HG03439 (cell line): ENCODE results near the gene YKT6.

Experiments
- ATAC-seq: cut with Tn5 transposase; IDR thresholded peaks from one replicate; pipeline ENCODE4 v1.9.1; 2021; ENCODE audit warnings: mild to moderate bottlenecking, moderate library complexity; ENCODE audit not compliant: unreplicated experiment

Gene YKT6

GRCh38 chr7:44200699-44201461, at the start of gene YKT6:
YKT6 (plus strand) TSS chr7:44200978; CDS start chr7:44201136, 158 bp downstream.
- peak; percentile 99 for ATAC-seq

GRCh38 chr7:44151956-44152355, 48.8 kb upstream of the YKT6 start:
- ATAC-seq = no peak

GRCh38 chr7:44152971-44153947, 47.5 kb upstream of the YKT6 start:
- ATAC-seq = no peak

GRCh38 chr7:44153948-44154335, 46.8 kb upstream of the YKT6 start:
- no peak for ATAC-seq

- ATAC-seq = no peak
These were observed 46.1 kb upstream of the YKT6 start for GRCh38 chr7:44154703-44155102.

GRCh38 chr7:44155191-44156185, 45.3 kb upstream of the YKT6 start:
- ATAC-seq = no peak

- no peak for ATAC-seq
These were observed 44.2 kb upstream of the YKT6 start for GRCh38 chr7:44156453-44157010.

- no peak for ATAC-seq
These were observed 43.4 kb upstream of the YKT6 start for GRCh38 chr7:44157116-44158080.

GRCh38 chr7:44158096-44158872, 42.5 kb upstream of the YKT6 start:
- ATAC-seq = no peak

- no peak for ATAC-seq
These were observed 41.7 kb upstream of the YKT6 start for GRCh38 chr7:44158873-44159631.

- no peak for ATAC-seq
These were observed 40.8 kb upstream of the YKT6 start for GRCh38 chr7:44159824-44160630.

- no peak for ATAC-seq
These were observed 39.4 kb upstream of the YKT6 start for GRCh38 chr7:44161371-44161770.

GRCh38 chr7:44162179-44162578, 38.6 kb upstream of the YKT6 start:
- ATAC-seq = no peak

GRCh38 chr7:44162785-44163395, 37.9 kb upstream of the YKT6 start:
- ATAC-seq = no peak

GRCh38 chr7:44163591-44163990, 37.2 kb upstream of the YKT6 start:
- ATAC-seq = no peak

GRCh38 chr7:44167920-44168319, 32.9 kb upstream of the YKT6 start:
- ATAC-seq = no peak
